ENCODE measurements around the gene VSTM2B. TPM values are rescaled to one million over a fixed set of nuclear protein-coding genes. Genes with fewer than 3 reads are reported as not detected.

VSTM2B gene
- total RNA-seq, 1 donor from 2014 or later, result not detected

- Mint-ChIP-seq H3K4me1 (ENCODE audit: unreplicated experiment) (no peaks in the 10 kb centered on the region), H3K36me3 (ENCODE audit: unreplicated experiment) (no peaks in the 10 kb centered on the region), H3K9me3 (ENCODE audit: unreplicated experiment) (no peaks in the 10 kb centered on the region), H3K27me3 (ENCODE audit: unreplicated experiment) (peaks cover 17% of the 10 kb centered on the region), H3K4me3 (ENCODE audit: unreplicated experiment) (no peak overlapping the region), H3K27ac (ENCODE audit: unreplicated experiment) (no peak overlapping the region)
- no peak for DNase-seq (ENCODE audit: extremely low spot score, unreplicated experiment)
- TF ChIP-seq CTCF (IDR thresholded peaks at IDR 0.05), result no peak
Measured at GRCh38 chr19:29587518-29587986, 61.8 kb downstream of the VSTM2B start.

GRCh38 chr19:29588095-29588494 is 62.3 kb downstream of the VSTM2B start:
- Mint-ChIP-seq H3K9me3 (ENCODE audit: unreplicated experiment) (no peaks in the 10 kb centered on the region), H3K27me3 (ENCODE audit: unreplicated experiment) (peaks cover 16% of the 10 kb centered on the region), H3K4me1 (ENCODE audit: unreplicated experiment) (no peaks in the 10 kb centered on the region), H3K27ac (ENCODE audit: unreplicated experiment) (no peak overlapping the region), H3K4me3 (ENCODE audit: unreplicated experiment) (no peak overlapping the region), H3K36me3 (ENCODE audit: unreplicated experiment) (no peaks in the 10 kb centered on the region)
- no peak for DNase-seq (ENCODE audit: extremely low spot score, unreplicated experiment)
- TF ChIP-seq CTCF (IDR thresholded peaks at IDR 0.05), result no peak

GRCh38 chr19:29590278-29590677 is 64.5 kb downstream of the VSTM2B start:
- H3K27ac Mint-ChIP-seq (ENCODE audit: unreplicated experiment), result no peak overlapping the region
- no peak for TF ChIP-seq CTCF (IDR thresholded peaks at IDR 0.05)
- no peaks in the 10 kb centered on the region for H3K9me3 Mint-ChIP-seq (ENCODE audit: unreplicated experiment)
- no peaks in the 10 kb centered on the region for H3K4me1 Mint-ChIP-seq (ENCODE audit: unreplicated experiment)
- no peak for DNase-seq (ENCODE audit: extremely low spot score, unreplicated experiment)
- no peaks in the 10 kb centered on the region for H3K36me3 Mint-ChIP-seq (ENCODE audit: unreplicated experiment)
- H3K4me3 Mint-ChIP-seq (ENCODE audit: unreplicated experiment), result no peak overlapping the region
- H3K27me3 Mint-ChIP-seq (ENCODE audit: unreplicated experiment), result peaks cover 22% of the 10 kb centered on the region

- Mint-ChIP-seq H3K36me3 (ENCODE audit: unreplicated experiment) (no peaks in the 10 kb centered on the region), H3K9me3 (ENCODE audit: unreplicated experiment) (no peaks in the 10 kb centered on the region), H3K4me1 (ENCODE audit: unreplicated experiment) (no peaks in the 10 kb centered on the region), H3K27me3 (ENCODE audit: unreplicated experiment) (peaks cover 24% of the 10 kb centered on the region), H3K4me3 (ENCODE audit: unreplicated experiment) (no peak overlapping the region), H3K27ac (ENCODE audit: unreplicated experiment) (no peak overlapping the region)
- DNase-seq (ENCODE audit: extremely low spot score, unreplicated experiment), result no peak
- no peak for TF ChIP-seq CTCF (IDR thresholded peaks at IDR 0.05)
Measured at GRCh38 chr19:29591670-29592069, 65.9 kb downstream of the VSTM2B start.

- Mint-ChIP-seq H3K4me1 (ENCODE audit: unreplicated experiment) (no peaks in the 10 kb centered on the region), H3K4me3 (ENCODE audit: unreplicated experiment) (no peak overlapping the region)
Measured at GRCh38 chr19:29593869-29594268, 68.1 kb downstream of the VSTM2B start.

More at GRCh38 chr19:29593869-29594268, 68.1 kb downstream of the VSTM2B start:
- TF ChIP-seq CTCF (IDR thresholded peaks at IDR 0.05), result no peak
- H3K36me3 Mint-ChIP-seq (ENCODE audit: unreplicated experiment), result no peaks in the 10 kb centered on the region
- peaks cover 28% of the 10 kb centered on the region for H3K27me3 Mint-ChIP-seq (ENCODE audit: unreplicated experiment)
- no peaks in the 10 kb centered on the region for H3K9me3 Mint-ChIP-seq (ENCODE audit: unreplicated experiment)
- no peak for DNase-seq (ENCODE audit: extremely low spot score, unreplicated experiment)
- H3K27ac Mint-ChIP-seq (ENCODE audit: unreplicated experiment), result no peak overlapping the region

Measured in osteocyte (in vitro differentiated cells).